ENCODE results near the gene ANGPTL2. TPM values are rescaled to one million over a fixed set of nuclear protein-coding genes. Genes with fewer than 3 reads are reported as not detected.

Gene ANGPTL2
- total RNA-seq, 1 donor from 2014 or later = 16.6 TPM

DNA sequence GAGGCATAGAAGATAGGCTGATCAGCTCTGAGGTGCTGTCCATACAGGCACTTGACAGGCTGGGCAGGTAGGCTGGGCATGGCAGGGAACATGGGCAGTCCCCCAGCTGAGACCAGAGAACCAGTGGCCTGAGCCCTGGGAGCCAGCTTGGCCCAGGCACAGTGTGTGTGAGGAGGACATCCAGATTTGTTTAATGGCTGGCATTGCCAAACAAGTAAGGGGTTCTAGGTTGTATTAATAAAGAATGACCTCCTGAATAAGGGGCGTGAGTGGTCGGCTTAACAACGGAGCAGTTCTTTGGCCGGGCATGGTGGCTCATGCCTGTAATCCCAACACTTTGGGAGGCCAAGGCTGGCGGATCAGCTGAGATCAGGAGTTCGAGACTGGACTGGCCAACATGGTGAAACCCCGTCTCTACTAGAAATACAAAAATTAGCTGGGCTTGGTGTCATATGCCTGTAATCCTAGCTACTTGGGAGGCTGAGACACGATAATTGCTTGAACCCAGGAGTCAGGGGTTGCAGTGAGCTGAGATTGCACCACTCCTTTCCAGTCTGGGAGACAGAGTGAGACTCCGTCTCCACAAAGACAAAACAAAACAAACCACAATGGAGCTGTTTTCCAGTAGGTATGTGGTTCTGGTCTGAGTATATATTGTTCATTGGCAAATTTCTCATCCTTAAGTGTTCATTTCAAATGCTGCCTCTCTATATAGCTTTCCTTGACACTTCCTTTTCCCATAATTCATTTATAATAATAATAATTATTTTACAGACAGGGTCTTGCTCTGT, 56.2 kb downstream of the ANGPTL2 start:
- H3K4me3 Mint-ChIP-seq = no peak overlapping the region
- peaks cover 13% of the 10 kb centered on the region for H3K36me3 Mint-ChIP-seq
- H3K9me3 Mint-ChIP-seq = peaks cover 3% of the 10 kb centered on the region
- no peaks in the 10 kb centered on the region for H3K27me3 Mint-ChIP-seq (ENCODE audit: low read depth)
- peak overlapping the region; percentile 10 for H3K27ac Mint-ChIP-seq
- no peak for DNase-seq (ENCODE audit: low spot score in 2 of 2, unreplicated experiment in 2 of 2)
- no peak for TF ChIP-seq CTCF (IDR thresholded peaks at IDR 0.05; ENCODE audit: unreplicated experiment)
- H3K4me1 Mint-ChIP-seq = peaks cover 4% of the 10 kb centered on the region

DNA sequence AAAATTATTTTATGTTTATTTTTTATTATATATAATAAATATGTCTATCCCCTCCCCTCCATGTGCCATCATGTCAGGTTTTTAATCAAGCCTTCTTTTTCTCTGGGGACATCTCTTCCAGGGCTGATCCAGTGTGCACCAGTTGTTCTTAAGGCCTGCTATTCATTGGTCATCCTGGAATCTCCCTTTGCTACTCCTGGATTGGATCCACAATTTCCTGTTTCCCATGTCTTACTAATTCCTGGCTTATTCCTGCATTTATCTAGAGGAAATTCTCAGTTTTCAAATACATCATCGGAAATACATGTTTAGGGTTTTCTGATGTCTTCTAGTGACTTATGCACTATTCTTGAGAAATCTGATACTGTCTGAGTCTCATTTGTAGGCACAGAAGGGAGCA, 56.8 kb downstream of the ANGPTL2 start:
- Mint-ChIP-seq H3K4me3 (no peak overlapping the region), H3K27me3 (ENCODE audit: low read depth) (no peaks in the 10 kb centered on the region), H3K9me3 (no peaks in the 10 kb centered on the region), H3K4me1 (peaks cover 4% of the 10 kb centered on the region), H3K36me3 (peaks cover 11% of the 10 kb centered on the region), H3K27ac (peak overlapping the region; percentile 10)
- no peak for TF ChIP-seq CTCF (IDR thresholded peaks at IDR 0.05; ENCODE audit: unreplicated experiment)
- DNase-seq (ENCODE audit: low spot score in 2 of 2, unreplicated experiment in 2 of 2) = no peak

- no peak for DNase-seq (ENCODE audit: low spot score in 2 of 2, unreplicated experiment in 2 of 2)
- peaks cover 4% of the 10 kb centered on the region for H3K36me3 Mint-ChIP-seq
- H3K27me3 Mint-ChIP-seq (ENCODE audit: low read depth) = no peaks in the 10 kb centered on the region
- H3K9me3 Mint-ChIP-seq = no peaks in the 10 kb centered on the region
- no peak for TF ChIP-seq CTCF (IDR thresholded peaks at IDR 0.05; ENCODE audit: unreplicated experiment)
- H3K4me3 Mint-ChIP-seq = no peak overlapping the region
- peaks cover 4% of the 10 kb centered on the region for H3K4me1 Mint-ChIP-seq
- H3K27ac Mint-ChIP-seq = no peak overlapping the region
These were observed 58.1 kb downstream of the ANGPTL2 start for GRCh38 chr9:127064335-127064734.

DNA sequence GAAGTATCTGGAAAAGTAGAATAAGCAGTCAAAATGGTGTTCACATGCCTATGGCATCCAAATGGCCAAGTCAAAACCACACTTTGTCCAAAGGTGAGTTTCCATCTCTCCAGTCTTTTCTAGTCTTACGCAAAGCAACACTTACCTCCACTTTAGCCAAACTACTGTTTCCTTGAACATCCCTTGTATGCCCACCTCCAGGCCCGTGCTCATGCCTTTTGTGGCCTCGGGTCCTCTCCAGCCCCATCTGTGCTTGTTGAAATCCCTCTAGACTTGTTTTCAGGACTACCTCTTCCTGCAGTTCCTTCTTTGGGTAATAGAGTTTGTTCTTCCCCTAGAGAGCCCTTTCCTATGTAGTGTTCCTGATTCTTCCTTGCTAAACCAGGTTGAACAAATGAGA, 61.0 kb downstream of the ANGPTL2 start:
- H3K36me3 Mint-ChIP-seq = peaks cover 4% of the 10 kb centered on the region
- no peak for DNase-seq (ENCODE audit: low spot score in 2 of 2, unreplicated experiment in 2 of 2)
- no peak overlapping the region for H3K27ac Mint-ChIP-seq
- no peak overlapping the region for H3K4me3 Mint-ChIP-seq
- H3K27me3 Mint-ChIP-seq (ENCODE audit: low read depth) = no peaks in the 10 kb centered on the region
- no peak for TF ChIP-seq CTCF (IDR thresholded peaks at IDR 0.05; ENCODE audit: unreplicated experiment)
- peaks cover 6% of the 10 kb centered on the region for H3K4me1 Mint-ChIP-seq
- H3K9me3 Mint-ChIP-seq = no peaks in the 10 kb centered on the region

DNA sequence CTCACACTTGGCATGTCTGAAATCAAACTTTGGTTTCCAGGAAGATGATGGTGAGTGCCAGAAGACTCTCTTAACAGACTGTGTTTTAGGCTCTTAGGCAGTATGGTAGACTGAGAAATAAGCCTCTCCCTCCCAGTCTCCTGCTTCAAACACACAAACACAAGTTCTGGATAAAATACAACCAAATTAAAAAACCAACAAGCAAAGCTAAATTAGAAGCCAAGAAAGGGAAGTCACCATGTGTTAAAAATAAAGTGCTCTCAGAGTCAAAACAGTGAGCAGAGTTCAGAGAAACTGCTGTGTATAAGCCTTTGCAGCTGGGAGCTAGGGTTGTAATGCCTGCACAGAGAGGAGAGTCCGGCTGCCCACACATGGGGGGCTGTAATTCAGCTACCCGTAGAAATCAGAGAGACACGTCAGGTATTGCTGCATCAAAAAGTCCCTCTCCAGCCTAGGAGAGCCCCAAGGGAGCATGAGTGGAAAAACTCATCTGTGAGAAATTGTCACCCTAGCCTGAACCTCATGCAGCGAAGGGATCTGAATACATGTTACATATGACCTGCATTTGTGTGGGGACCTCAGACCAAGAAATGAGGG, 62.6 kb downstream of the ANGPTL2 start:
- Mint-ChIP-seq H3K27me3 (ENCODE audit: low read depth) (no peaks in the 10 kb centered on the region), H3K9me3 (no peaks in the 10 kb centered on the region), H3K4me1 (peaks cover 2% of the 10 kb centered on the region), H3K36me3 (peaks cover 4% of the 10 kb centered on the region), H3K4me3 (no peak overlapping the region), H3K27ac (no peak overlapping the region)
- no peak for TF ChIP-seq CTCF (IDR thresholded peaks at IDR 0.05; ENCODE audit: unreplicated experiment)
- no peak for DNase-seq (ENCODE audit: low spot score in 2 of 2, unreplicated experiment in 2 of 2)

Measured in mesothelial cell of epicardium (in vitro differentiated cells).